ENCODE results near the gene ARHGAP26.
"Not testable (repeated sequence)": the region's sequence is repeated elsewhere in the genome, so short reads cannot be mapped to it uniquely, and the experiment has no call there.

The ARHGAP26 gene

DNA sequence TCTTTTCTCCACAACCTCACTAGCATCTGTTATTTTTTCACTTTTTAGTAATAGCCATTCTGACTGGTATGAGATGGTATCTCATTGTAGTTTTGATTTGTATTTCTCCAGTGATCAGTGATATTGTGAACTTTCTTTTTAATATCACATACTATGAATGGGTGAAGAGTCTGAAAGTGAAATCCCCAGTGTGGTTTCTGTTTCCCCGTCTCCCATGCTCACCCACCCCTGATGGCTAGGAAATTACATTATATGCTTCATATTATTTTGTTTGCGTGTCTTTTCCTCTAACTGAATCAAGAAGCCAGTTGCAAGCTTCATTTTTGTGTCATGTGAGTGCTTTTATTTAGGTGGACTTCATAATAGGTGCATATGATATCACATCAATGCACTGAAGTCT lies 171.1 kb downstream of the ARHGAP26 start:
- H3K4me3 Mint-ChIP-seq = no peak overlapping the region
- no peaks in the 10 kb centered on the region for H3K9me3 Mint-ChIP-seq (ENCODE audit: low read depth)
- peaks cover 25% of the 10 kb centered on the region for H3K36me3 Mint-ChIP-seq
- no peak overlapping the region for H3K27ac Mint-ChIP-seq
- H3K27me3 Mint-ChIP-seq = no peaks in the 10 kb centered on the region
- H3K4me1 Mint-ChIP-seq (ENCODE audit: low read depth) = peaks cover 14% of the 10 kb centered on the region

DNA sequence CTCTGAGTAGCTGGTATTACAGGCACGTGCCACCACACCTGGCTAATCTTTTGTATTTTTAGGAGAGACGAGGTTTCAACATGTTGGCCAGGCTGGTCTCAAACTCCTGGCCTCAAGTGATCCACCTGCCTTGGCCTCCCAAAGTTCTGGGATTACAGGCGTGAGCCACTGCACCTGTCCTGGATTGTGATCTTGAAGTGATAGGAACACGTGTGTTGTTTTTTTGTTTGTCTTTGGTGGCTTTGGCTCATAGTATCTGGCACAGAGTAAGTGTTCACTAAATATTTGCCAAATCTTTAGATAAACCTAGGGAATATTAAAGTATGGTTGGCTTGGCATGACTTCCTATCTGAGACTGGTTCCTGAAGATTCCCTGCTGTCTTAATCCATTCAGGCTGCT lies 172.7 kb downstream of the ARHGAP26 start:
- Mint-ChIP-seq H3K4me3 (no peak overlapping the region), H3K36me3 (peaks cover 28% of the 10 kb centered on the region), H3K4me1 (ENCODE audit: low read depth) (peaks cover 17% of the 10 kb centered on the region), H3K9me3 (ENCODE audit: low read depth) (no peaks in the 10 kb centered on the region), H3K27ac (no peak overlapping the region), H3K27me3 (no peaks in the 10 kb centered on the region)

DNA sequence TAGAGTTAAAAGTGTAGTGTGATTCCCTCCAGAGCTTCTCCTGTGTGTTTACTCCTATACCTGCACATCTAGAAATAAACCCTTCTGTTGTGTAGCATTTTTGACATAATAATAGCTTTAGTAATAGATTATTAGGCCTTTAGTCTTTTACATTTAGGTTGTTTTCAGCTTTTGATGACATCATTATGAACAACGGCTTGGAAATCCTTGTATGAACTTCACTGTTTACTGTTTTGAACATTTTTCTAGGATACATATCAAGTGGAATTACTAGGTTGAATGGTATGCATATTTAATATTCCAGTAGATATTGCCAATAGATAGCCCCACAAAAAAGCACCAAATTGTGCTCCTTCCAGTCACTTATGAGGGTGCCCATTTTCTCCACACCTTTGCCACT lies 174.0 kb downstream of the ARHGAP26 start:
- Mint-ChIP-seq H3K4me3 (no peak overlapping the region), H3K4me1 (ENCODE audit: low read depth) (peaks cover 17% of the 10 kb centered on the region), H3K9me3 (ENCODE audit: low read depth) (no peaks in the 10 kb centered on the region), H3K27ac (no peak overlapping the region), H3K36me3 (peaks cover 25% of the 10 kb centered on the region), H3K27me3 (no peaks in the 10 kb centered on the region)

DNA sequence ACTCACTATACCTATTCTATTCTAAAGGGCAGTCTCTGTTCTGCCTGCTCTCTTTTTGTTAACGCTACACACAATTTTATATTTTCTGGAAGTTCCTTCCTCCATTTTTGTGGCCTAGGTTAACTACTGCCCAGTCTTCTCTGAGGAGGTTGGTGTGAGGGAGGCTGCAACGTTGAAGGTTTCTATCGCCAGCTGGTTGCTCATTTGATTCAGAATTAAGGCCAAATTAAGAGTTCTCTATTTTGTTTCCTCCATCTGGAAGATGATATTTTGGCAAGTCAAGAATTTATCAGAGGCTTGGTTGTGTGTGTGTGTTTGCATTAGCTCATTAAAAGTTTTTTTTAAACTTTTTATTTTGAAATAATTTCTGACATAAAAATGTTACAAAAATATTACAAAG lies 175.1 kb downstream of the ARHGAP26 start:
- Mint-ChIP-seq H3K27ac (no peak overlapping the region), H3K4me1 (ENCODE audit: low read depth) (peaks cover 19% of the 10 kb centered on the region), H3K9me3 (ENCODE audit: low read depth) (no peaks in the 10 kb centered on the region), H3K27me3 (no peaks in the 10 kb centered on the region), H3K4me3 (no peak overlapping the region), H3K36me3 (peaks cover 28% of the 10 kb centered on the region)

DNA sequence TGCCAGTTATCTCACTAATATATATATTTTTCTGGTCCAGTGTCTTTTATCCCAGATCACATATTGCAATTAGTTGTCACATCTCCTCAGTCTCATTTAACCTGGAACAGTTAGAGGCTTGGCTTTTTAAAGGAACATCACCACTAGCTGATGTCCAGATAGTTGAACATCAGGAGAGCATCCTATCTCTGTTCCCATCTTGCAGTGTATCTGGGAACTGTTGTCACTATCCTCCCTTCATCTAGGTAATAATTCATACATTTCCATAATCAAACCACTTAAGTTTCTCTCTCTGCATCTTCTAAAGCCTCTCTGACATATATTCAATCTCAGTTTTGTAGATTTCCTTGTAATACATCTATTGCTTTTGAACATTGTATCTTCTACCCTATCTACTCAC lies 175.7 kb downstream of the ARHGAP26 start:
- Mint-ChIP-seq H3K27ac (no peak overlapping the region), H3K4me1 (ENCODE audit: low read depth) (peaks cover 19% of the 10 kb centered on the region), H3K27me3 (no peaks in the 10 kb centered on the region), H3K36me3 (peaks cover 28% of the 10 kb centered on the region), H3K9me3 (ENCODE audit: low read depth) (no peaks in the 10 kb centered on the region), H3K4me3 (no peak overlapping the region)

DNA sequence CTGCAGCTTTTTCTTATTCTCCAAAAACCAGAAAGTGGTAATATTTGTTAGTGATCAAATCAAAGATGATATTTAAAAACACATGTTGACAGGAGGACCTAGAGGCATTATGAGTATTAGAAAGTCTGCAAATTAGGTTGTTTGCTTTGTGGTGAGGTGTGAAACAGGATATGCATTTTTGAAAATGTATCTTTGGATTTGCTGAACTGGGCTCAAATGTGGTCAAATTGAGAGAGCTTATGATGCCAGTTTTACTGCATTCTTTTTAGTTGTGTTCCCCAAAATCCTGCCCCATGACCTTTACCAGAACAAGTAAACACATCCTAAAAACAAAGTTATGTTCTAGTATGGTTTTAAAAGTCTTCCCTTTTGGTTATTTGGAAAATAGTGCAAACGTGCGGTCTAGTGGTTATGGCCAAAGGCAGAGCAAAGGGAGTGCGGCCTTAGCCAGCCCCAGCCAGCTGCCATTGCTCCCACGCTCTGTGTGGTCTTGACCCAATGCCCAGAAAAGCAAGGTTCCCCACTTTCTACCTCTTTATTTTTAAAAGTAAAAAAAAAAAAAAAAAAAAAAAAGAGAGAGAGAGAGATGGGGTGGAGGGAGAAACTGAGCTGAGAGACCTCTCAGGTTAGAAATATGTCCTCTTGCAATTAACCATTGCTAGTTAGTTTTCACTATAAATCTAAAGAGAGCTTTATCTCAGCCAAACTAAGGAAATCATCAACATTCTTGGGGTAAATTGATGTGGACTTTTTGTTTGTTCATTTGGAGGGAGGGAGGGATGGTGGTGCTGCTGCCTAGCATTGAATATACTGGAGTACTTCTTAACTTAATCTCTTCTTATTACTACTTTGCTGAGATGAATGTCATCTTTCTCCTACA lies 176.6 kb downstream of the ARHGAP26 start:
- H3K9me3 Mint-ChIP-seq (ENCODE audit: low read depth) = no peaks in the 10 kb centered on the region
- peaks cover 14% of the 10 kb centered on the region for H3K4me1 Mint-ChIP-seq (ENCODE audit: low read depth)
- H3K27me3 Mint-ChIP-seq = no peaks in the 10 kb centered on the region
- H3K27ac Mint-ChIP-seq = no peak overlapping the region
- H3K4me3 Mint-ChIP-seq = no peak overlapping the region
- peaks cover 26% of the 10 kb centered on the region for H3K36me3 Mint-ChIP-seq

DNA sequence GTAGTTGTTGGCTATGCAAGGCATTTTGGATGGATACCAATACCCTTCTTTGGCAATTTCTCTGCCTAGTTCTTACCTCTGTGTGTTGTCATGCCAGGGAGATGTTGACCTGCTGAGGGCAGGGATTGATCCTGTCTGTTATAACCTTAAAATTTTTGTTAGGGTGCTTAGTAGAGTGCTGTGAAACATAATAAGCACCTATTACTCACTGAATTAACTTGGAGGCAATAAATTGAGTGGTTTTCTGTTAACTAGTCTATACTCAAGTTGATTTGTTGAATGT lies 177.2 kb downstream of the ARHGAP26 start:
- H3K4me3 Mint-ChIP-seq = no peak overlapping the region
- H3K36me3 Mint-ChIP-seq = peaks cover 32% of the 10 kb centered on the region
- no peaks in the 10 kb centered on the region for H3K9me3 Mint-ChIP-seq (ENCODE audit: low read depth)
- H3K27me3 Mint-ChIP-seq = no peaks in the 10 kb centered on the region
- H3K27ac Mint-ChIP-seq = no peak overlapping the region
- peaks cover 18% of the 10 kb centered on the region for H3K4me1 Mint-ChIP-seq (ENCODE audit: low read depth)

DNA sequence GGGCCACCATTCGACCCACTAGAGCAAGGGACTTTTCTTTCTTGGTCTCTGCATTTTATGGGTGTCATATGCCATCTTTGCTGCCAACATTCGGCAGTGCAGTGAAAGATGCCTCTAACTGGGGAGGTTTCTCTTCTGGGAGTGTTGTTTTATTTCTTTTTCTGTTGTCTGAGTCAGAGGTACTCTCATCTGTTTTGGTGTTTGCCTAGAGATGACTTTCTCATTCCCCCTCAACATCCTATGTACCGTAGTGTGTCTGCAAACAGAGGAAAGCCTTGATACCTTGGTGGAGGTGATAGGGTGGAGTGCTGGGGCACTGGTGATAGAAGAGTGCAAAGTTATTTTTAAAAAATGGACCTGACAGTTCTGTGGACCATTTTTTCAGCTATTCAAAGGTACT lies 182.1 kb downstream of the ARHGAP26 start:
- Mint-ChIP-seq H3K27me3 (no peaks in the 10 kb centered on the region), H3K4me3 (no peak overlapping the region), H3K4me1 (ENCODE audit: low read depth) (peaks cover 9% of the 10 kb centered on the region), H3K27ac (no peak overlapping the region), H3K36me3 (peaks cover 32% of the 10 kb centered on the region), H3K9me3 (ENCODE audit: low read depth) (no peaks in the 10 kb centered on the region)

DNA sequence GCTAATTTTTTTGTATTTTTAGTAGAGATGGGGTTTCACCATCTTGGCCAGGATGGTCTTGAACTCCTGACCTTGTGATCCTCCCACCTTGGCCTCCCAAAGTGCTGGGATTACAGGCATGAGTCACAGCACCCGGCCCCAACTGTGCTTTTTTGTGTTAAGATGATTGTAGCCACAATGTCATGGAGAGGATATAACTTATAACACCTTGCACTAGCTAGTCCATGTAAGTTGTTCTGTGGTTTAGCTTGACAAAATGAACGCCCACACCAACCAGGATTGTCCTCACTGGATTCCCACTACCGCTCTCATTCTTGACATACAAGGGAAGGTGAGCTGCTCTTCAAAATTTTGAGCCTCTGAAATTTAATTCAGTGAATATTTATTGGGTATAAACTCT lies 182.7 kb downstream of the ARHGAP26 start:
- H3K4me1 Mint-ChIP-seq (ENCODE audit: low read depth) = peaks cover 11% of the 10 kb centered on the region
- not testable (repeated sequence) for H3K9me3 Mint-ChIP-seq (ENCODE audit: low read depth); H3K27me3 Mint-ChIP-seq; H3K4me3 Mint-ChIP-seq; H3K27ac Mint-ChIP-seq
- H3K36me3 Mint-ChIP-seq = peaks cover 31% of the 10 kb centered on the region

DNA sequence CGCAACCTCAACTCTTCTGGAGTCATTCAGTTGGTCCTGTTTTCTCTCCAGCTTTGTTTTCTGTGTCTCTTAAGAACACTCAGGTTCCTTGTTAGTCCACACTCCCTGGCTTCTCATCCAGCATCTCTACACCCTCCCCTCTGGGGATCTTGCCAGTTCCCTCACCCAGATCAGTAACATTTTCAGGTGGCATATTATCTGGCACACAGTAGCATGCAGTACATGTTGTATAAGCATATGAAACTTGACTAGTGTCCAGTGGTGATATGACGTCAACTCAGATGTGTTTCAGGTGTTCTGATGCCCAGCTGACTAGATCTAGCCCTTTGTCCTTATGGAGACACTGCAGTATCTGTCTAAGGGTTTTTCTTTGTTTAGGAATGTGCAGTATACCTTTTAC lies 184.3 kb downstream of the ARHGAP26 start:
- Mint-ChIP-seq H3K9me3 (ENCODE audit: low read depth) (no peaks in the 10 kb centered on the region), H3K27me3 (no peaks in the 10 kb centered on the region), H3K27ac (no peak overlapping the region), H3K4me1 (ENCODE audit: low read depth) (peaks cover 16% of the 10 kb centered on the region), H3K36me3 (peaks cover 28% of the 10 kb centered on the region), H3K4me3 (no peak overlapping the region)

DNA sequence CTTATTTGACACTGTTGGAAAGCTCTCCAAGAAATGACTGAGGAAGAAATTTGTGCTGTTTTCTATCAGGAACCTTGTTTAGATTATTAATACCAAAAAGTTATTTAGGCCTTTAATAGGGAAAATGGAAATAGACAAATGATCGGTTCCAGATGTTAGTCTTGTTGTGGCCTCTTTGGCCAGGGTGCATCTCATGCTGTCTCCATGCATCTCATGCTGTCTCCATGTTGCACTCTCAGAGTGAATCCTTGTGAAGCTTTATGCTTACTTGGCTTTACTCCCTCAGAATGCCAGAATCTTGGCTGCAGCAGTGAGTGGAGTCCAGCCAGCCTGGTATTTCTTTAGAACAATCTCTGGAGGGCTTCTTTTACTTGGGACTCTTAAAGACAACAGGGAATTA lies 185.5 kb downstream of the ARHGAP26 start:
- H3K36me3 Mint-ChIP-seq = peaks cover 21% of the 10 kb centered on the region
- no peak overlapping the region for H3K27ac Mint-ChIP-seq
- H3K9me3 Mint-ChIP-seq (ENCODE audit: low read depth) = no peaks in the 10 kb centered on the region
- no peak overlapping the region for H3K4me3 Mint-ChIP-seq
- H3K27me3 Mint-ChIP-seq = no peaks in the 10 kb centered on the region
- peaks cover 22% of the 10 kb centered on the region for H3K4me1 Mint-ChIP-seq (ENCODE audit: low read depth)

DNA sequence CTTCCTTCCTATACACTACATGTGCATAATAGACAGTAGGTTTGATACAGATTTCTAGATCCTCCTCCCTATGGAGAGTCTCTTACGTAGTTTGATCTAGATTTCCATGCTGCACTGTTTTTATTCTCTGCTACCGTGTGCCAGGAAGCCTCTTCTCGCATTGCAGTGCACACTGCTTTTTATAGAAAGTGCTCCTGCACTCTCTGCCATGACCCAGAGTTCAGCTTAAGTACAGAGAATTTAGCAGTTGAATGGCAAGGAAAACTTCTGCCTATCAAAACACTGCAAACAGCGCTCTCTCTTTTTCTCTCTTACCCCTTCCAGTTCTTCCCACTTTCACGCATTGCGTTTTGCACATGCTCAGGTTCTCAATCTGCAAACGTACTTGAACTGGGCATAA lies 187.4 kb downstream of the ARHGAP26 start:
- H3K27me3 Mint-ChIP-seq = no peaks in the 10 kb centered on the region
- H3K9me3 Mint-ChIP-seq (ENCODE audit: low read depth) = no peaks in the 10 kb centered on the region
- no peak overlapping the region for H3K4me3 Mint-ChIP-seq
- H3K27ac Mint-ChIP-seq = no peak overlapping the region
- H3K4me1 Mint-ChIP-seq (ENCODE audit: low read depth) = peaks cover 17% of the 10 kb centered on the region
- H3K36me3 Mint-ChIP-seq = peaks cover 23% of the 10 kb centered on the region

DNA sequence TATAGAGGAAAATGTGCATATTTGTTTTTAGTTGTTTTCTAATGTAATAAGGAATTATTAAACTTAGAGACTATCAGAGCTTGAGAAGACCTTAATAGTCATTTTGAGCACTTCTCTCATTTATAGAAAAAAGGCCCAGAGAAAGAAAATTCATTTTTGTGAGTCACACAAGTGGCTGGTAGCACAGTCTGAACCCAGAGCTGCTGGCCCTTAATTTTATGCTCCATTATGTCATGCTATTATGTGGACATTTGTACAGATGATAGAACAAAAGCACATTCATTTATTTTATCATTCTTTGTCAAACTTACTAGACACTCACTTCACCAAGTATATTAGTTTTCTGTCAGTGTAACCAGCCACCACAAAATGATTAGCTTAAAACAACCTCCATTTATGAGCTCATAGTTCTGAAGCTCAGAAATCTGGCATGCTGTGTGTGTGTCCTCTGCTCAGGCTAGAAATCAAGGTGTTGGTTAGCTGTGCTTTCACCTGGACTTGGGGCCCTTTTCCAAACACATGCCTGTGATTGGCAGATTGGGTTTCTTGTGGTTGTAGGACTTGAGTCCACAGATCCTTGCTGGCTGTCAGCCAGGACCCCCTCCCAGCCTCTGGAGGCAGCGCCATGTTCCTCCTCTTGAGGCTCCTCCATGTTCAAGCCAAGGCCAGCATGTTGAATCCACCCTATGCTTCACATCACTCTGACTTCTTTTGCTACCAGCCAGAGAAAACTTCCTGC lies 188.9 kb downstream of the ARHGAP26 start:
- H3K4me1 Mint-ChIP-seq (ENCODE audit: low read depth) = peaks cover 15% of the 10 kb centered on the region
- H3K4me3 Mint-ChIP-seq = no peak overlapping the region

DNA sequence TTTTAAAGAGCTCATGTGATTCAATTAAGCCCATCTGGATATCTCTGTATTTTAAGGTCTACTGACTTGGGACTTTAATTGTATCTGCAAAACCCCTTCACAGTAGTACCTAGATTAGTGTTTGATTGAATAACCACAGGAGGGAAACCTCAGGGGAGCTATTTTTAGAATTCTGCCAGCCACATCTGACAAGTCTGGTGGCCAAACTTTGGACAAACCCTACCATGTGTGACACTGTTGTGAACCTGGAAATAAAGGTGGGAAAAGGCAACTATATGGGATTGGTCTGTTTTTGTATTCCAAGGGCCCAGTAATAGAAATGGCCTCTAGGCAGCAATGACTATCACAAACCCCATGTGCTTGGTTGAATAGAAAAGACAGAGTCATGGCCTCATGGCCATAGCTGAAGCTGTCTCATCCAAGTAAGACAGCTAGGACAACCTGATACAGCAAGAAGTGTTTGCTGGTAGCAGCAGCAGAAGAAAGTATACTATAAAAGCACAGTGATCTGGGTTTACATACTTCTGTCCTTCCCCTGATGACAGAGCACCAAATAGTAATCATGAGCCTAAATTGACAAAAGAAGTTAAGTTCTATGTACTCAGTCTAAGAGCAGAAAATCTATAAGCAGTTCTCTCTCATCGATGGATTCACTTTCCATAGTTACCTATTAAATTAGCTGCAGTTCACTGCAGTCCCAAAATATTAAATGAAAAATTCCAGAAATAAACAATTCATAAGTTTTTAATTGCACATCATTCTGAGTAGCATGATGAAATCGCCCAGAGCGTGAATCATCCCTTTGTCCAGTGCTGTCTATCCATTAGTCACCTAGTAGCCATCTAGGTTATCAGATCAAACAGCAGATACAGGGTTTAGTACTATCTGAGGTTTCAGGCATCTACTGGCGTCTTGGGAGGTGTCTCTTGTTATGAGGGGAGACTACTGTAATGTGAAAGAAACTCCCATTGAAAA lies 189.8 kb downstream of the ARHGAP26 start:
- no peaks in the 10 kb centered on the region for H3K9me3 Mint-ChIP-seq (ENCODE audit: low read depth)
- H3K36me3 Mint-ChIP-seq = peaks cover 18% of the 10 kb centered on the region
- peaks cover 15% of the 10 kb centered on the region for H3K4me1 Mint-ChIP-seq (ENCODE audit: low read depth)
- no peaks in the 10 kb centered on the region for H3K27me3 Mint-ChIP-seq
- no peak overlapping the region for H3K4me3 Mint-ChIP-seq
- H3K27ac Mint-ChIP-seq = no peak overlapping the region

More for the DNA sequence above, 188.9 kb downstream of the ARHGAP26 start:
- Mint-ChIP-seq H3K27me3 (no peaks in the 10 kb centered on the region), H3K36me3 (peaks cover 24% of the 10 kb centered on the region), H3K9me3 (ENCODE audit: low read depth) (no peaks in the 10 kb centered on the region), H3K27ac (no peak overlapping the region)
